Heart left ventricle (tissue), 16 donors: ENCODE measurements around the gene ZCCHC3. TPM values are rescaled to one million over a fixed set of nuclear protein-coding genes. Genes with fewer than 3 reads are reported as not detected.

ENCODE experiments used
- ATAC-seq, 4 donors: fragments of 200-7000 bp; cut with Tn5 transposase; one replicate each; pipeline ENCODE4 v1.9.1; 2020 to 2022; ENCODE audit warnings: moderate library complexity in 4 of 4, mild to moderate bottlenecking in 3 of 4, moderate number of reproducible peaks in 1 of 4
- DNase-seq, 5 donors: peaks; one replicate each; pipeline ENCODE4 v3.0.0-alpha.2; 2020
- H3K27ac ChIP-seq, 12 donors: fragments of 200-600 bp; sonication (generic) in 4 of 12; one replicate each; pipeline versions ENCODE4 v1.5.0 to v1.8.0; 2016 to 2022; ENCODE audit warnings: mild to moderate bottlenecking in 2 of 12
- H3K27me3 ChIP-seq, 9 donors: fragments of 200-600 bp; sonication (generic) in 2 of 9; one replicate each; pipeline versions ENCODE4 v1.5.1 to v1.8.0; 2016 to 2022; ENCODE audit warnings: mild to moderate bottlenecking in 3 of 9
- H3K36me3 ChIP-seq, 9 donors: fragments of 200-600 bp; sonication (generic) in 2 of 9; one replicate each; pipeline versions ENCODE4 v1.5.0 to v1.8.0; 2018 to 2022; ENCODE audit warnings: mild to moderate bottlenecking in 2 of 9
- H3K4me1 ChIP-seq, 12 donors: fragments of 200-600 bp; sonication (generic) in 4 of 12; one replicate each; pipeline versions ENCODE4 v1.5.0 to v1.8.0; 2016 to 2022; ENCODE audit warnings: mild to moderate bottlenecking in 3 of 12
- H3K4me3 ChIP-seq, 12 donors: fragments of 200-600 bp; sonication (generic) in 4 of 12; one replicate each; pipeline versions ENCODE4 v1.5.0 to v1.8.0; 2017 to 2022; ENCODE audit warnings: mild to moderate bottlenecking in 9 of 12, moderate library complexity in 4 of 12
- H3K9me3 ChIP-seq, 12 donors: fragments of 200-600 bp; sonication (generic) in 4 of 12; one replicate each; pipeline versions ENCODE4 v1.5.0 to v1.8.0; 2016 to 2022; ENCODE audit warnings: mild to moderate bottlenecking in 1 of 12
- POLR2A ChIP-seq, 2 donors: fragments of 450-650 bp; IDR thresholded peaks; one replicate each; pipeline ENCODE4 v1.6.1; 2017; ENCODE audit warnings: antibody characterized with exemption in 2 of 2, mild to moderate bottlenecking in 2 of 2, moderate library complexity in 2 of 2
- WGBS, 4 donors: extraction: QIAGEN DNeasy Blood & Tissue Kit in 2 of 4; methylation state at CpG; one replicate each; pipeline versions ENCODE4 v1.1.5 to v1.1.7; 2013 to 2018; 5-methylcytosine and 5-hydroxymethylcytosine counted together
- intact Hi-C, 10 donors: fragments of 100-400 bp; cut with DNase I; formaldehyde crosslinking; loops; one replicate each; pipeline versions ENCODE4 v1.11.1 to v1.14.2; 2022
- polyA plus RNA-seq, 2 donors: library from polyadenylated mRNA; stranded (reverse); fragments of 200-250 nt; gene quantifications; one replicate each; pipeline ENCODE4 v1.2.3, GENCODE V29; 2013
- total RNA-seq, 9 donors: library from RNA; depleted of rRNA in 2 of 9; stranded (reverse); fragments of >200 nt in 2 of 9; fragmentation: NEBNext Ultra II Directional in 3 of 9; extraction: Animal tissue kit (Norgen Biotek cat#: 25700) in 3 of 9; gene quantifications; one replicate each; pipeline versions ENCODE4 v1.1.0 to v1.2.4, GENCODE V29; 2016 to 2023
- TF ChIP-seq, protein P1 (sequence below), 12 donors: fragments of 200-600 bp; sonication (generic) in 4 of 12; IDR thresholded peaks; one replicate each; pipeline versions ENCODE4 v1.5.0 to v1.8.0; 2018 to 2022; ENCODE audit warnings: antibody characterized with exemption in 12 of 12, mild to moderate bottlenecking in 5 of 12
- donor health status: ischemic (EF 13 %, LVEDD 7.1; RV severe dilation, severe dysfunction).
- donor health status: healthy with polysubstance abuse.
- donor health status: DM: no; HTN: yes; CAD: no.
- donor health status: DM: no; HTN: no; CAD: no.
- donor health status: ischemic (EF 25% LVEDD 6.9; RV normal size, moderate dysfunction).
- donor health status: ischemic (EF 25% LVEDD 5.7; RV mildly dilated, moderate dysfunction).
- donor health status: healthy.
- donor health status: DM: yes; HTN: yes; CAD: no.
- donor health status: ischemic (EF 35%, LVEDD 5.7; RV mildly dilated, moderate dysfunction).
- donor health status: nonischemic (EF 11% LVEDD 7.7; RV severe dilation, severe dysfunction).
- donor health status: DM: yes; HTN: yes; CAD: no.
- donor health status: PGD.
- donor health status: ischemic (EF 29% LVEDD 5.4; RV normal size, mild dysfunction).
- donor health status: nonischemic (EF 23%, LVEDD 6.1; RV moderate dilation, normal function).

Gene ZCCHC3
- total and polyA plus RNA-seq, 11 donors, result 6.9 to 15.3 (median 9.6) TPM

DNA sequence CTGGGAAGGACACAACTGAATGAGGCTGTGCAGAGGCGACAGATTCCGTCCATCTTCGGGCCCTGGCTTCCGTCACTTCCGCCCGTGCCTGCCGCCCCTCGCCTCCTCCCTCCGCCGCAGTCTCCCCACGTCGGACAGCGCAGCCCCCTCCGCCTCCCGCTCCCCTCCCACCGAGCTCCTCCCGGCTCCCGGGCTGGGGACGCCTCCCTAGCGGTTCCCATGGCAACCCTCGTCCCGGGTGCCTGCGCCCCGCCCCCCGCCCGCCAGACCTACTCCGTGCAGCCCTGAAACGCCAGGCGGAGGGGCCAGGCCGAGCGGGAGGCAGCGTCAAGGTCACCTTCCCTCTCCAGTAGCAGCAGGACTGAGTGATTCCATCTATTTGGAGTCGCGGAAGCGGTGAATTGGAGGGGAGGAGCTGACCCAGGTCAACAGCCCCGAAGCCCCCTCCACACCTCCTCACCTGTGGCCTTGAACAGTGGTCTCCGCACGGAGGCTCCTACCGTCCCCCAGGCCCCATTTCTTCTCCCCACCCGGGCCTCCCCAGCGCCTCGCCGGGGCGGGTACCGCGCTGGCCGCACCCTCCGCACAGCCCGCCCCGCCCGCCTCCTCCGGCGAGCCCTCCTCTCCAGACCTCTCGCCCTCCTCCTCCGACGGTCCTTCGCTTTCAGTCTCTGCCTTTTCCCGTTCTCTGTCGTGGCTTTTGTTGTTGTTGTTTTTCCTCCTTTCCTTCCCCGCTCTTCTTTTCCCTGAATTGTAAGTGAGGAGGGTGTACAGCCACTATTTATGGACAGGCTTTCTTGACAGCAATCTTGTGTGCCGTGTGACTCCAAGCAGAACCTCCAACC is 50.5 kb downstream of the ZCCHC3 start:
- peak in 1 of 2 donors; percentile 61 for TF ChIP-seq POLR2A (IDR thresholded peaks at IDR 0.05)
- TF ChIP-seq, protein P1, sequence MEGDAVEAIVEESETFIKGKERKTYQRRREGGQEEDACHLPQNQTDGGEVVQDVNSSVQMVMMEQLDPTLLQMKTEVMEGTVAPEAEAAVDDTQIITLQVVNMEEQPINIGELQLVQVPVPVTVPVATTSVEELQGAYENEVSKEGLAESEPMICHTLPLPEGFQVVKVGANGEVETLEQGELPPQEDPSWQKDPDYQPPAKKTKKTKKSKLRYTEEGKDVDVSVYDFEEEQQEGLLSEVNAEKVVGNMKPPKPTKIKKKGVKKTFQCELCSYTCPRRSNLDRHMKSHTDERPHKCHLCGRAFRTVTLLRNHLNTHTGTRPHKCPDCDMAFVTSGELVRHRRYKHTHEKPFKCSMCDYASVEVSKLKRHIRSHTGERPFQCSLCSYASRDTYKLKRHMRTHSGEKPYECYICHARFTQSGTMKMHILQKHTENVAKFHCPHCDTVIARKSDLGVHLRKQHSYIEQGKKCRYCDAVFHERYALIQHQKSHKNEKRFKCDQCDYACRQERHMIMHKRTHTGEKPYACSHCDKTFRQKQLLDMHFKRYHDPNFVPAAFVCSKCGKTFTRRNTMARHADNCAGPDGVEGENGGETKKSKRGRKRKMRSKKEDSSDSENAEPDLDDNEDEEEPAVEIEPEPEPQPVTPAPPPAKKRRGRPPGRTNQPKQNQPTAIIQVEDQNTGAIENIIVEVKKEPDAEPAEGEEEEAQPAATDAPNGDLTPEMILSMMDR (IDR thresholded peaks at IDR 0.05), result no peak
- peaks cover 0 to 35% (median 11%) of the 10 kb centered on the region in 12 donors for H3K4me1 ChIP-seq
- peak overlapping the region; percentile 88 to 99 (median 95) for H3K27ac ChIP-seq
- 0 to 1% (median 1%) methylated on average over 47 to 61 of the region's 61 CpGs for WGBS, 4 donors
- no peaks in the 10 kb centered on the region for H3K9me3 ChIP-seq
- intact Hi-C loops, result loop anchor here in 4 of 10 donors (2.0 to 5.0 kb wide), 5 partner anchors 23 to 304 kb away; partner anchors contain the start of genes CSNK2A1 (in 1 of the 4), RBCK1 (in 1 of the 4), SOX12 (in 1 of the 4) and SRXN1 (in 1 of the 4)
- no peaks in the 10 kb centered on the region for H3K27me3 ChIP-seq
- DNase-seq, result peak; percentile 93 to 96 (median 95)
- peak overlapping the region; percentile 69 to 97 (median 82) for H3K4me3 ChIP-seq
- peak; percentile 81 to 90 (median 90) for ATAC-seq
- peaks cover 0 to 30% (median 0%) of the 10 kb centered on the region in 9 donors for H3K36me3 ChIP-seq

DNA sequence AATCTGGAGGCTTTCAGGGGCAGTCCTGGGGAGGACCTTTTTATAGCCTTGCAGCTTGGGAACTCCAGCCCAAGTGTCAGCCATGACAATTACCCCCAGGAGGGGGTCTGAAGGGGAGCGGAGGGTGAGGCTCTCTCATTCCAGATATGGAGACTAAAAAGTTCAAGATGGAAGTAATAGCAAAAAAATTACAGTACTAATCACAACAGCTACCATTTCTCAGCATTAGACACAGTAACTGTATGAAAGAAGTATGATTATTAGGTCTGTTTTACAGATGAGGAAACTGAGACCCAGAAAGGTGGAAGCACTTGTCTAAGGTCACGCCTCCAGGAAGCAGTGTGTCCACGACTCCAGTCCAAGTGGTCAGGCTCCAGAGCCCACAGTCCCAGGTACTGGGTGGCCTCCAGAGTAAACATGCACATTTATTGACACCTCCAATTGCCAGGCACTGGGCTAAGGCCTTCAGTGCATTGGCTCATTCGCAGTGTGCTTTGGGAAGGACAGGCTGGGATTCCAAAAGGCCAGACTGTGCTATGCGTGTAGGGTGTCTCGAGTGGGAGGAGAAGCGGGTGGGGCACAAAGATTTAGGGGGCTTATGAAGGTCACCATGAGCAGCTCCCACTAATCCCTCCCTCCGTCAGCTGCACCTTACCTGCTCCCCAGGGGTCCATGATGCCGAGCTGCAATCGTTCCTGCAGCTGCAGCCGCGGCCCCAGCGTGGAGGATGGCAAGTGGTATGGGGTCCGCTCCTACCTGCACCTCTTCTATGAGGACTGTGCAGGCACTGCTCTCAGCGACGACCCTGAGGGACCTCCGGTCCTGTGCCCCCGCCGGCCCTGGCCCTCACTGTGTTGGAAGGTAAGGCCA is 51.8 kb downstream of the ZCCHC3 start:
- ATAC-seq, result no peak
- peak overlapping the region in 5 of 12 donors; percentile 94 to 99 (median 98) for H3K27ac ChIP-seq
- no peaks in the 10 kb centered on the region for H3K27me3 ChIP-seq
- 92 to 96% (median 94%) methylated on average over 18 to 19 of the region's 19 CpGs for WGBS, 4 donors
- H3K9me3 ChIP-seq, result no peaks in the 10 kb centered on the region
- peaks cover 0 to 32% (median 11%) of the 10 kb centered on the region in 12 donors for H3K4me1 ChIP-seq
- no peak for DNase-seq
- peaks cover 0 to 37% (median 4%) of the 10 kb centered on the region in 9 donors for H3K36me3 ChIP-seq
- intact Hi-C loops, result loop anchor here in 3 of 10 donors (2.0 to 5.0 kb wide), 4 partner anchors 58 to 303 kb away; partner anchors contain the start of genes CSNK2A1 (in 1 of the 3), RBCK1 (in 1 of the 3), SRXN1 (in 1 of the 3) and TBC1D20 (in 1 of the 3)
- TF ChIP-seq, protein P1 (IDR thresholded peaks at IDR 0.05), result no peak
- no peak for TF ChIP-seq POLR2A (IDR thresholded peaks at IDR 0.05)
- peak overlapping the region in 3 of 12 donors; percentile 77 to 97 (median 89) for H3K4me3 ChIP-seq

Other genes with a start within 250 kb of the ZCCHC3 start
- gene DEFB125, start 209.9 kb upstream of the ZCCHC3 start, total RNA-seq, result not detected
- gene DEFB125, start 209.9 kb upstream of the ZCCHC3 start, polyA plus RNA-seq, result not detected
- gene DEFB126, start 155.0 kb upstream of the ZCCHC3 start, total RNA-seq, result not detected
- not detected for gene DEFB126, start 155.0 kb upstream of the ZCCHC3 start, polyA plus RNA-seq
- not detected for gene DEFB127, start 140.1 kb upstream of the ZCCHC3 start, total RNA-seq
- not detected for gene DEFB127, start 140.1 kb upstream of the ZCCHC3 start, polyA plus RNA-seq
- not detected for gene DEFB128, start 107.9 kb upstream of the ZCCHC3 start, total RNA-seq
- not detected for gene DEFB128, start 107.9 kb upstream of the ZCCHC3 start, polyA plus RNA-seq
- not detected for gene DEFB129, start 70.3 kb upstream of the ZCCHC3 start, total RNA-seq
- not detected for gene DEFB129, start 70.3 kb upstream of the ZCCHC3 start, polyA plus RNA-seq
- under 1 TPM in 2 of 9 donors, not detected in 7; 0.35 to 0.59 TPM for gene DEFB132, start 39.8 kb upstream of the ZCCHC3 start, total RNA-seq
- gene DEFB132, start 39.8 kb upstream of the ZCCHC3 start, polyA plus RNA-seq, result not detected
- 1 to 10 TPM in 8 of 9 donors, under 1 TPM in 1; 0.64 to 6.6 (median 4.5) TPM for gene C20orf96, start 6.8 kb upstream of the ZCCHC3 start, total RNA-seq
- 1 to 10 TPM; 2.8 to 3.6 TPM for gene C20orf96, start 6.8 kb upstream of the ZCCHC3 start, polyA plus RNA-seq
- gene SOX12, start 28.0 kb downstream of the ZCCHC3 start, total RNA-seq, result 10 to 100 TPM in 7 of 9 donors, 1 to 10 TPM in 2; 6.9 to 19.9 (median 11.5) TPM
- 1 to 10 TPM; 5.4 to 7.2 TPM for gene SOX12, start 28.0 kb downstream of the ZCCHC3 start, polyA plus RNA-seq
- gene NRSN2, start 49.5 kb downstream of the ZCCHC3 start, total RNA-seq, result 10 to 100 TPM; 13.8 to 49.5 (median 23.4) TPM
- gene NRSN2, start 49.5 kb downstream of the ZCCHC3 start, polyA plus RNA-seq, result 10 to 100 TPM; 32.4 to 33.2 TPM
- 1 to 10 TPM in 7 of 9 donors, under 1 TPM in 2; 0.47 to 4.9 (median 1.2) TPM for gene TRIB3, start 83.2 kb downstream of the ZCCHC3 start, total RNA-seq
- gene TRIB3, start 83.2 kb downstream of the ZCCHC3 start, polyA plus RNA-seq, result 1 to 10 TPM in 1 of 2 donors, under 1 TPM in 1; 0.61 to 5.9 TPM
- 10 to 100 TPM; 37.0 to 77.7 (median 47.1) TPM for gene RBCK1, start 110.7 kb downstream of the ZCCHC3 start, total RNA-seq
- gene RBCK1, start 110.7 kb downstream of the ZCCHC3 start, polyA plus RNA-seq, result 10 to 100 TPM; 50.6 to 60.9 TPM
- 10 to 100 TPM; 19.0 to 38.9 (median 26.3) TPM for gene TBC1D20, start 165.0 kb downstream of the ZCCHC3 start, total RNA-seq
- gene TBC1D20, start 165.0 kb downstream of the ZCCHC3 start, polyA plus RNA-seq, result 10 to 100 TPM in 1 of 2 donors, 1 to 10 TPM in 1; 9.3 to 25.5 TPM
- 100 to 1,000 TPM; 107 to 136 (median 126) TPM for gene CSNK2A1, start 246.2 kb downstream of the ZCCHC3 start, total RNA-seq
- 10 to 100 TPM; 30.3 to 72.1 TPM for gene CSNK2A1, start 246.2 kb downstream of the ZCCHC3 start, polyA plus RNA-seq